Kidney (tissue), 14 donors: ENCODE data around the gene EIF4E2. TPM values are rescaled to one million over a fixed set of nuclear protein-coding genes. Genes with fewer than 3 reads are reported as not detected.

ENCODE experiments used
- DNase-seq, 5 donors: peaks; one replicate each; pipeline ENCODE4 v3.0.0-alpha.2; 2013 to 2020
- FAIRE-seq: peaks from 2 replicates; lab custom pipeline; 2012; peaks lifted over from hg19 to GRCh38; lab: Jason Lieb, UNC
- H3K27ac ChIP-seq, 2 donors: one replicate each; pipeline ENCODE4 v1.7.0; 2013; ENCODE audit warnings: low read depth in 2 of 2, low read length in 2 of 2, inconsistent platforms in 1 of 2
- H3K27me3 ChIP-seq: one replicate; pipeline ENCODE4 v1.7.1; 2013; ENCODE audit warnings: low read length, inconsistent platforms; ENCODE audit not compliant: control insufficient read depth, insufficient read depth
- H3K36me3 ChIP-seq, 3 donors: one replicate each; pipeline versions ENCODE4 v1.7.0 to v1.7.1; 2013; ENCODE audit warnings: low read length in 3 of 3, control low read depth in 1 of 3, inconsistent platforms in 1 of 3; ENCODE audit not compliant: insufficient read depth in 3 of 3, control insufficient read depth in 2 of 3
- H3K4me1 ChIP-seq, 3 donors: one replicate each; pipeline versions ENCODE4 v1.7.0 to v1.7.1; 2013; ENCODE audit warnings: low read length in 3 of 3, inconsistent platforms in 1 of 3, low read depth in 1 of 3; ENCODE audit not compliant: control insufficient read depth in 2 of 3, insufficient read depth in 2 of 3
- H3K4me3 ChIP-seq, 3 donors: one replicate each; pipeline versions ENCODE4 v1.7.0 to v1.8.1; 2013; ENCODE audit warnings: low read length in 3 of 3, control low read depth in 1 of 3, inconsistent platforms in 1 of 3
- H3K9ac ChIP-seq, 3 donors: one replicate each; pipeline versions ENCODE4 v1.7.0 to v1.7.1; 2013; ENCODE audit warnings: low read length in 3 of 3, control low read depth in 1 of 3, inconsistent platforms in 1 of 3
- H3K9me3 ChIP-seq, 3 donors: one replicate each; pipeline versions ENCODE4 v1.7.0 to v1.7.1; 2013; ENCODE audit warnings: low read length in 3 of 3, control low read depth in 1 of 3, inconsistent platforms in 1 of 3; ENCODE audit not compliant: control insufficient read depth in 2 of 3, insufficient read depth in 1 of 3
- CTCF ChIP-seq: IDR thresholded peaks from 3 replicates; pipeline ENCODE4 v1.5.1; 2012; ENCODE audit warnings: mild to moderate bottlenecking, moderate library complexity, borderline replicate concordance; ENCODE audit not compliant: insufficient read depth; ENCODE audit errors: extremely low read depth
- intact Hi-C: fragments of 100-400 bp; cut with DNase I; formaldehyde crosslinking; loops from one replicate; pipeline ENCODE4 v1.11.1; 2022
- polyA plus RNA-seq: library from polyadenylated mRNA; stranded (reverse); fragments of 350-450 nt; fragmentation: Illumina TruSeq; extraction: RNeasy Lipid Tissue Mini Kit (QIAGEN cat#74804); gene quantifications from one replicate; pipeline ENCODE4 v1.2.3, GENCODE V29; 2014; ENCODE audit warnings: low read depth, low replicate concordance; ENCODE audit not compliant: insufficient read depth
- total RNA-seq: library from RNA; stranded (reverse); fragmentation: NEBNext Ultra II Directional; extraction: Animal tissue kit (Norgen Biotek cat#: 25700); gene quantifications from one replicate; pipeline ENCODE4 v1.2.1, GENCODE V29; 2021
- donor health status: control.
- donor health status: control.
- donor health status: control.
- donor health status: control.
- donor health status: control.
- donor health status: DM: yes; HTN: yes; CAD: no.
- donor health status: Normal renal cell carcinoma (clear cell type).

EIF4E2 gene
- total and polyA plus RNA-seq, 2 donors from 2014 or later, result 78.3 to 79.2 TPM

GRCh38 chr2:232597362-232598079, 47.0 kb downstream of the EIF4E2 start:
- DNase-seq (no peak), FAIRE-seq (no peak)
- Histone ChIP-seq H3K9ac (no peak overlapping the region), H3K27me3 (no peaks in the 10 kb centered on the region), H3K36me3 (no peaks in the 10 kb centered on the region), H3K4me3 (no peak overlapping the region), H3K27ac (no peak overlapping the region), H3K9me3 (no peaks in the 10 kb centered on the region), H3K4me1 (peaks cover 0 to 4% (median 0%) of the 10 kb centered on the region in 3 donors)
- TF ChIP-seq CTCF, result no peak
- intact Hi-C loops, result no loop called here

DNA sequence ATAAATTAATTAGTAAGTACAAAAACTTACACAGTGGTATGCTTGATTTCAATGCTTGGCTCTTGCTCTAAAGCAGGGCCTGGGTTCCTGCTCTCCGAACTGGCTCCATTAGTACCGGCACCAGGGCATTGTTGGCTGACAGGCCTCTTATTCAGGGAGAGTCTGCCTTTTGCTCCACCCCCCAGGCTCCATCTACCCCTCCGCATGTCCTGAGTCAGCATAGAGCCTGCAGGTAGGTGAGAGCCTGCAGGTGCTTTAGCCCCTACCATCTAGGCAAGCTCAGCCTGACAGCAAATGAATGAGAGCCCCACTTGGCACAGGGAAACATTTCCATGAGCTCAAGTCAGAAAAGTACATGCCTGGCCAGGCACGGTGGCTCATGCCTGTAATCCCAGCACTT, 47.8 kb downstream of the EIF4E2 start:
- DNase-seq (peak in 1 of 5 donors; percentile 27), FAIRE-seq (no peak)
- Histone ChIP-seq H3K27me3 (no peaks in the 10 kb centered on the region), H3K9ac (no peak overlapping the region), H3K4me3 (no peak overlapping the region), H3K9me3 (no peaks in the 10 kb centered on the region), H3K27ac (no peak overlapping the region), H3K36me3 (no peaks in the 10 kb centered on the region), H3K4me1 (peaks cover 0 to 2% (median 0%) of the 10 kb centered on the region in 3 donors)
- intact Hi-C loops, result no loop called here
- no peak for TF ChIP-seq CTCF

- H3K4me1 ChIP-seq, result no peaks in the 10 kb centered on the region
- H3K27me3 ChIP-seq, result no peaks in the 10 kb centered on the region
- FAIRE-seq (no peak), DNase-seq (peak in 1 of 5 donors; percentile 66)
- TF ChIP-seq CTCF, result no peak
- no peak overlapping the region for H3K9ac ChIP-seq
- H3K27ac ChIP-seq, result no peak overlapping the region
- no peaks in the 10 kb centered on the region for H3K36me3 ChIP-seq
- intact Hi-C loops, result no loop called here
- H3K9me3 ChIP-seq, result no peaks in the 10 kb centered on the region
- no peak overlapping the region for H3K4me3 ChIP-seq
Measured at GRCh38 chr2:232600053-232600773, 49.7 kb downstream of the EIF4E2 start.
